Measurements from ENCODE around the gene CNP.

DNA sequence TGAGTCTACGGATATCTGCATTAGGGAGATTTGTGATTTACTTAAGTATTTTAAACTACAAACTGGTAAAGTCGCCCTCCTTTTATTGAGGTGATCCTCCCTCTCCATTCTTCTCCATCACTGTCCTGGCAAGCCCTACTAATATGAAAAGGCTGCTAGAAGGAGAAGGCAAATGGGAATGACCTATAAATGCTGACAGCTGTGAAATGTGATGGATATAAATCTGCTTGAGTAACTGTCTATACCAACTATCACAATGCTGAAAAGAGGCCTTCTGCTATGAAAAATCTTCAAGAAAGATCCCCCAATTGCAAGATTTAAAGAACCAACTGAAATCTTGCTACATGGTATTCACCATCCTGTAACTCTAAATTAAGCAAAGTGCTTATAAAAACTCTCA is 35.1 kb downstream of the CNP start:
- TF ChIP-seq CTCF (IDR thresholded peaks at IDR 0.05) (no peak), POLR2A (IDR thresholded peaks at IDR 0.05) (no peak)
